ENCODE measurements around the gene MMD. TPM values are rescaled to one million over a fixed set of nuclear protein-coding genes. Genes with fewer than 3 reads are reported as not detected.
"Not testable (repeated sequence)": the region's sequence is repeated elsewhere in the genome, so short reads cannot be mapped to it uniquely, and the experiment has no call there.

MMD gene
- total RNA-seq, 1 donor from 2014 or later, result 293 TPM

- no peak for FAIRE-seq
These were observed 23.1 kb upstream of the MMD start for GRCh38 chr17:55444471-55445441.

GRCh38 chr17:55443904-55444303 is 22.3 kb upstream of the MMD start:
- DNase-seq (ENCODE audit: low spot score in 2 of 2) (no peak), FAIRE-seq (no peak)

More at GRCh38 chr17:55444471-55445441, 23.1 kb upstream of the MMD start:
- DNase-seq (ENCODE audit: low spot score in 2 of 2), result no peak

- DNase-seq (ENCODE audit: low spot score in 2 of 2) (no peak), FAIRE-seq (no peak)
These were observed 21.5 kb upstream of the MMD start for GRCh38 chr17:55442953-55443683.

- no peak for DNase-seq (ENCODE audit: low spot score in 2 of 2)
- no peak for FAIRE-seq
These were observed 20.8 kb upstream of the MMD start for GRCh38 chr17:55442462-55442861.

GRCh38 chr17:55441544-55441943 is 19.9 kb upstream of the MMD start:
- FAIRE-seq (no peak), DNase-seq (ENCODE audit: low spot score in 2 of 2) (no peak)

GRCh38 chr17:55440391-55440790 is 18.8 kb upstream of the MMD start:
- FAIRE-seq (no peak), DNase-seq (ENCODE audit: low spot score in 2 of 2) (no peak)

- FAIRE-seq (no peak), DNase-seq (ENCODE audit: low spot score in 2 of 2) (no peak)
These were observed 15.5 kb upstream of the MMD start for GRCh38 chr17:55437159-55437605.

- DNase-seq (ENCODE audit: low spot score in 2 of 2) (no peak), FAIRE-seq (no peak)
These were observed 14.9 kb upstream of the MMD start for GRCh38 chr17:55436224-55437158.

- no peak for FAIRE-seq
These were observed 13.8 kb upstream of the MMD start for GRCh38 chr17:55435408-55435807.

GRCh38 chr17:55434721-55435120 is 13.1 kb upstream of the MMD start:
- FAIRE-seq (no peak), DNase-seq (ENCODE audit: low spot score in 2 of 2) (no peak)

More at GRCh38 chr17:55435408-55435807, 13.8 kb upstream of the MMD start:
- DNase-seq (ENCODE audit: low spot score in 2 of 2), result no peak

- FAIRE-seq (no peak), DNase-seq (ENCODE audit: low spot score in 2 of 2) (no peak)
These were observed 12.2 kb upstream of the MMD start for GRCh38 chr17:55433629-55434422.

- DNase-seq (ENCODE audit: low spot score in 2 of 2) (no peak), FAIRE-seq (no peak)
These were observed 11.5 kb upstream of the MMD start for GRCh38 chr17:55433029-55433628.

GRCh38 chr17:55432358-55433028 is 10.9 kb upstream of the MMD start:
- no peak for FAIRE-seq

GRCh38 chr17:55431914-55432313 is 10.3 kb upstream of the MMD start:
- not testable (repeated sequence) for DNase-seq (ENCODE audit: low spot score in 2 of 2); FAIRE-seq

More at GRCh38 chr17:55432358-55433028, 10.9 kb upstream of the MMD start:
- DNase-seq (ENCODE audit: low spot score in 2 of 2), result no peak

GRCh38 chr17:55430541-55431288 is 9.1 kb upstream of the MMD start:
- DNase-seq (ENCODE audit: low spot score in 2 of 2), result no peak

GRCh38 chr17:55427587-55427882 is 5.9 kb upstream of the MMD start:
- DNase-seq (ENCODE audit: low spot score in 2 of 2), result no peak
- no peak for FAIRE-seq

More at GRCh38 chr17:55430541-55431288, 9.1 kb upstream of the MMD start:
- no peak for FAIRE-seq

GRCh38 chr17:55426851-55427586 is 5.4 kb upstream of the MMD start:
- no peak for FAIRE-seq

More at GRCh38 chr17:55426851-55427586, 5.4 kb upstream of the MMD start:
- no peak for DNase-seq (ENCODE audit: low spot score in 2 of 2)
